BLaER1 treated with 17β-estradiol and CSF1 and Interleukin-3, amounts not matched to agents 10 nM and 100 nM (cell line): ENCODE measurements around the gene PRKCH.

ENCODE experiments used
- H3K27ac ChIP-seq, 11 experiments: shearing (Covaris generic); formaldehyde crosslinking; 2 replicates each; pipeline ENCODE4 v1.8.1; 2022
- H3K27me3 ChIP-seq, 11 experiments: shearing (Covaris generic); formaldehyde crosslinking; 2 replicates each; pipeline ENCODE4 v1.8.1; 2022
- H3K36me3 ChIP-seq, 11 experiments: shearing (Covaris generic); formaldehyde crosslinking; 2 replicates each; pipeline ENCODE4 v1.8.1; 2022
- H3K4me1 ChIP-seq, 10 experiments: shearing (Covaris generic); formaldehyde crosslinking; 2 replicates each; pipeline ENCODE4 v1.8.1; 2022
- H3K4me2 ChIP-seq, 11 experiments: shearing (Covaris generic); formaldehyde crosslinking; 2 replicates each; pipeline ENCODE4 v1.8.1; 2022
- H3K4me3 ChIP-seq, 10 experiments: shearing (Covaris generic); formaldehyde crosslinking; 2 replicates each; pipeline ENCODE4 v1.8.1; 2022
- H3K9ac ChIP-seq, 11 experiments: shearing (Covaris generic); formaldehyde crosslinking; 2 replicates each; pipeline ENCODE4 v1.8.1; 2022
- H3K9me3 ChIP-seq, 11 experiments: shearing (Covaris generic); formaldehyde crosslinking; replicated peaks in 1 of 11; 2 replicates each; pipeline ENCODE4 v1.8.1; 2022
- H4K20me1 ChIP-seq, 11 experiments: shearing (Covaris generic); formaldehyde crosslinking; 2 replicates each; pipeline ENCODE4 v1.8.1; 2022
- Cebpa-rat ChIP-seq, 11 experiments: shearing (Covaris generic); IDR thresholded peaks; 2 replicates each; pipeline ENCODE4 v1.8.1; 2022

PRKCH gene

DNA sequence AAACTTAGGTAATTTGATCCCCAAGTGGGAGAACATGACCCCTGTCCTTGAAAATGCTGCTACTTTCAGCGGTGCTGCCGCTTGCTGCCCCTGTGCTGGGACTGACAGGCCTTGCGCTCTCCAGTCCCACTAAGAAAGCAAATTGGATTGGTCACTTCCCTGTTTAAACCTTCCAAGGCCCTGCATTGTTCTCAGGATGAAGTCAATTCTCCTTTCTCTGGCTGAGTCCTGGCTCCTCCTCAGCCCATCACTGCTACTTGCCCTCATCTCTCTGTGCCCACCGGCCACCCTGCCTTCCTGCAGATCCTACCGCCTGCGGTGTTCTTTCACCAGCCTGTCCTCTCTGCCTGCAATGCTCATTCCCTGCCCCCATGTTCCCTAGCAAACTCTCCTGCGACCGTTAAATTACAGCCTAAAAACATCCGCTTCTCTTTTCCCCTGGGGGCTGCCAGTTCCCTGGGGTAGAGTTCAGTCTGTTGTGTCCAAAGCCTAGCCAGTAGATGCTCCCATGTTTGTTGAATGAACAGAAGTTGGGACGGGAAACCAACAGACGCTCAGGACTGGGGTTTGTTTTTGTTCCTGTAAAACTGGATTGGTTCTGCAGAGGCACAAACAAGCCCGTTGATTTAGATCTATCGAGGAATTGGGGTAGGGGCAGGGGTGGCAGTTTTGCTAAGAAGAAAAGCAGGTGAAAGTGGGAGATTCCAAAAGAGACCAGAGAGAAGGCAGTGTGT, 246.6 kb downstream of the PRKCH start:
- Histone ChIP-seq H3K9me3 (no peaks in the 10 kb centered on the region; a peak in 1 of 22 replicates), H4K20me1 (no peaks in the 10 kb centered on the region), H3K9ac (peak overlapping the region; percentile 79 to 91 (median 88)), H3K27ac (peak overlapping the region; percentile 87 to 99 (median 94)), H3K4me2 (peak overlapping the region; percentile 86 to 98 (median 92)), H3K4me3 (peak overlapping the region; percentile 43 to 68 (median 54)), H3K36me3 (no peaks in the 10 kb centered on the region), H3K4me1 (peaks cover 87 to 100% (median 99%) of the 10 kb centered on the region in 10 experiments), H3K27me3 (no peaks in the 10 kb centered on the region)
- peak in 8 of 11 experiments; percentile 49 to 89 (median 74); a peak in 11 of 22 replicates for TF ChIP-seq Cebpa-rat (IDR thresholded peaks at IDR 0.05)

- Histone ChIP-seq H3K4me3 (peak overlapping the region; percentile 43 to 68 (median 54)), H4K20me1 (no peaks in the 10 kb centered on the region), H3K27me3 (no peaks in the 10 kb centered on the region), H3K9me3 (no peaks in the 10 kb centered on the region; a peak in 1 of 22 replicates), H3K9ac (peak overlapping the region; percentile 79 to 91 (median 88)), H3K4me1 (peaks cover 83 to 100% (median 98%) of the 10 kb centered on the region in 10 experiments), H3K36me3 (no peaks in the 10 kb centered on the region), H3K4me2 (peak overlapping the region; percentile 86 to 98 (median 92)), H3K27ac (peak overlapping the region; percentile 87 to 99 (median 94))
- no peak for TF ChIP-seq Cebpa-rat (IDR thresholded peaks at IDR 0.05)
These were observed 247.2 kb downstream of the PRKCH start for GRCh38 chr14:61568572-61569011.

DNA sequence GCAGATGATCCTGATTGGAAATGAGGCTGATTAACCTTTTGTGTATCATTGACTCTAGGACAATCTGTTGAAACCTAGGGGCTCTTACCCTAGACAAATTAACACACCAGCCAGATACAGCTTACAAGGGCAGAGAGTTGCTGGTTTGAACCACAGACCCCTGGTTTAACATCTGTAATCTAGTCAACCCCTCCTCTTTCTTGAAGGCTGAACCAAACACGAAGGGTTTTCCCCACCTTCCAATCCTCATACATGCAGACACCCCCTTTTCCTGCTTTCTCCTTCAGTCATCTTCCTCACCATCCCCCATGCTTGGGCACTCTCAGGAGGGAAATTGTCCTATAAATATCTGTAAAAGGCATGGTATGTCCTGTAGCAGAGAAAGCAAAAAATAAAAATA, 247.9 kb downstream of the PRKCH start:
- Histone ChIP-seq H3K9ac (peak overlapping the region; percentile 79 to 91 (median 88)), H3K4me3 (peak overlapping the region; percentile 43 to 68 (median 54); a peak in 17 of 20 replicates), H3K4me1 (peaks cover 83 to 100% (median 98%) of the 10 kb centered on the region in 10 experiments), H3K27ac (peak overlapping the region; percentile 87 to 99 (median 94)), H3K27me3 (no peaks in the 10 kb centered on the region), H3K9me3 (no peaks in the 10 kb centered on the region; a peak in 1 of 22 replicates), H4K20me1 (no peaks in the 10 kb centered on the region), H3K36me3 (no peaks in the 10 kb centered on the region), H3K4me2 (peak overlapping the region; percentile 86 to 98 (median 92))
- TF ChIP-seq Cebpa-rat (IDR thresholded peaks at IDR 0.05), result no peak

- Histone ChIP-seq H3K36me3 (no peaks in the 10 kb centered on the region), H3K4me3 (peak overlapping the region in 9 of 10 experiments; percentile 43 to 68 (median 54); a peak in 12 of 20 replicates), H4K20me1 (no peaks in the 10 kb centered on the region), H3K4me2 (peak overlapping the region; percentile 86 to 98 (median 92)), H3K9ac (peak overlapping the region; percentile 79 to 91 (median 88)), H3K27ac (peak overlapping the region; percentile 87 to 99 (median 94)), H3K4me1 (peaks cover 76 to 100% (median 92%) of the 10 kb centered on the region in 10 experiments), H3K27me3 (no peaks in the 10 kb centered on the region), H3K9me3 (no peaks in the 10 kb centered on the region; a peak in 1 of 22 replicates)
- TF ChIP-seq Cebpa-rat (IDR thresholded peaks at IDR 0.05), result peak; percentile 95 to 100 (median 100)
These were observed 248.6 kb downstream of the PRKCH start for GRCh38 chr14:61569812-61570548.

DNA sequence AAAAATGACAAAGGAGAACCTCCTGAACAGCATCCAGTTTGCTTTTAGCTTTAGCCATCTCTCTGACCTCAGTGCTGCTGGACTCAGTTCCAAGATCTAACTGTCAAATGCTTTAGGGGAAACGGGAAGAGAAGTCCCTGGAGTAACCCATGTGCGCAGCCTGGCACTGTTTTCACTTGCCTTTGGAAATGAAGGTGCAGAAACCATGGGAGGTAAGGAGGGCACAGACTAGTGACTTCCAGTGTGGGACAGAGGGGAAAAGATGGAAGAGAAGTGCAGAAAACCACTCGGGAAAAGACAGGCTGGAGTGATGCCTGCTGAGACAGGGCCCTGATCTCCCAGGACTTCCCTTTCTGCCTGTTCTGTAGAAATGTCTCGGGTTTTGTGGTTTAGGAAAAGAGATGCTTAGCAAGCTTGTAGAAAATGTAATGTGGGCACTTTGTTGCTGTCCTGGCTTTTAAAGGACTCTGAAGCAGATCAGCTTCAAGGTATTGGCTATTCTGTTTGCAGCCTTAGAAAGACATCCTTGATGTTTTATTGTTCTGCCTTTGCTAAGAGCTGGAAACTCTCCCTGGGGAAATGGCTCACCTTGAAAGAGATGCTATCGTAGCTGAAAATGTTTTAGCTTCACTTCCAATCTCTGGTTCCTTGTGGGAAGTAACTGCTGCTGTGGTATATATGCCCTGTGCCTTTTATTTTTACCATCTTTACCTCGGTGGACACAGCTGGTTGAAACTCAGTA, 249.3 kb downstream of the PRKCH start:
- Histone ChIP-seq H3K9me3 (no peaks in the 10 kb centered on the region; a peak in 1 of 22 replicates), H4K20me1 (no peaks in the 10 kb centered on the region), H3K36me3 (no peaks in the 10 kb centered on the region), H3K4me1 (peaks cover 72 to 98% (median 84%) of the 10 kb centered on the region in 10 experiments), H3K27me3 (no peaks in the 10 kb centered on the region), H3K4me2 (peak overlapping the region; percentile 86 to 98 (median 92)), H3K27ac (peak overlapping the region; percentile 87 to 99 (median 94)), H3K4me3 (peak overlapping the region in 7 of 10 experiments; percentile 15 to 58 (median 44); a peak in 10 of 20 replicates), H3K9ac (peak overlapping the region; percentile 79 to 91 (median 88))
- no peak for TF ChIP-seq Cebpa-rat (IDR thresholded peaks at IDR 0.05)

GRCh38 chr14:61571917-61572316, 250.5 kb downstream of the PRKCH start:
- H4K20me1 ChIP-seq, result no peaks in the 10 kb centered on the region
- 0 out of 20 replicates have a peak overlapping the region, but pooled peaks of 1 of the 10 experiments have one; percentile 56 for H3K4me3 ChIP-seq
- H3K27ac ChIP-seq, result peak overlapping the region in 9 of 11 experiments; percentile 87 to 99 (median 95); a peak in 10 of 22 replicates
- H3K4me2 ChIP-seq, result peak overlapping the region; percentile 86 to 98 (median 92); a peak in 21 of 22 replicates
- TF ChIP-seq Cebpa-rat (IDR thresholded peaks at IDR 0.05), result no peak
- H3K9me3 ChIP-seq, result no peaks in the 10 kb centered on the region
- no peaks in the 10 kb centered on the region for H3K36me3 ChIP-seq
- H3K4me1 ChIP-seq, result peaks cover 61 to 93% (median 72%) of the 10 kb centered on the region in 10 experiments
- no peaks in the 10 kb centered on the region for H3K27me3 ChIP-seq
- H3K9ac ChIP-seq, result peak overlapping the region in 5 of 11 experiments; percentile 80 to 90 (median 89); a peak in 6 of 22 replicates

GRCh38 chr14:61573321-61573720, 251.9 kb downstream of the PRKCH start:
- no peak for TF ChIP-seq Cebpa-rat (IDR thresholded peaks at IDR 0.05)
- no peak overlapping the region for H3K9ac ChIP-seq
- peak overlapping the region in 2 of 11 experiments; percentile 9 to 93; a peak in 3 of 22 replicates for H3K27ac ChIP-seq
- H3K27me3 ChIP-seq, result no peaks in the 10 kb centered on the region
- no peaks in the 10 kb centered on the region for H3K9me3 ChIP-seq
- no peaks in the 10 kb centered on the region for H4K20me1 ChIP-seq
- H3K4me2 ChIP-seq, result peak overlapping the region in 10 of 11 experiments; percentile 7 to 98 (median 57); a peak in 14 of 22 replicates
- H3K36me3 ChIP-seq, result no peaks in the 10 kb centered on the region
- peaks cover 47 to 87% (median 59%) of the 10 kb centered on the region in 10 experiments for H3K4me1 ChIP-seq
- no peak overlapping the region for H3K4me3 ChIP-seq

- Histone ChIP-seq H3K4me2 (peak overlapping the region; percentile 2 to 98 (median 22); a peak in 18 of 22 replicates), H3K4me1 (peaks cover 44 to 81% (median 55%) of the 10 kb centered on the region in 10 experiments), H3K27ac (peak overlapping the region in 1 of 11 experiments; percentile 93; a peak in 2 of 22 replicates), H3K9me3 (no peaks in the 10 kb centered on the region), H3K36me3 (no peaks in the 10 kb centered on the region), H3K27me3 (no peaks in the 10 kb centered on the region), H4K20me1 (no peaks in the 10 kb centered on the region), H3K9ac (no peak overlapping the region), H3K4me3 (no peak overlapping the region)
- TF ChIP-seq Cebpa-rat (IDR thresholded peaks at IDR 0.05), result no peak
These were observed 252.6 kb downstream of the PRKCH start for GRCh38 chr14:61573748-61574513.
